HCT116 (cell line): Measurements from ENCODE around the gene DCAF4. TPM values are rescaled to one million over a fixed set of nuclear protein-coding genes. Genes with fewer than 3 reads are reported as not detected.

Source experiments
- ATAC-seq: fragments of 200-7000 bp; cut with Tn5 transposase; 2 replicates; pipeline ENCODE4 v1.9.1; 2020; ENCODE audit warnings: mild to moderate bottlenecking, moderate library complexity
- BruUV-seq: library from RNA; stranded (reverse); fragments of 400-500 nt; replicated peaks from 2 replicates; lab custom pipeline; 2021; lab: Mats Ljungman, UMichigan
- CTCF ChIA-PET: fragments of 300-600 bp; sonication (Branson Sonifier 250); formaldehyde crosslinking; loops from one replicate; lab custom pipeline; 2021; ENCODE audit warnings: antibody characterized with exemption; lab: Charles Lee
- POLR2A ChIA-PET: fragments of 300-600, 350-600 bp; sonication (Branson Sonifier 250); formaldehyde crosslinking; loops from one replicate; lab custom pipeline; 2021; ENCODE audit warnings: antibody characterized with exemption; lab: Charles Lee
- RAD21 ChIA-PET, 2 experiments: fragments of 300-600 bp; sonication (Branson Sonifier 250); formaldehyde crosslinking; loops; one replicate each; lab custom pipeline; 2023; ENCODE audit warnings: low total read pairs in 2 of 2; ENCODE audit not compliant: uncharacterized antibody in 2 of 2, unreplicated experiment in 2 of 2, low non-redundant PET in 1 of 2; lab: Charles Lee
- DNase-seq: peaks from one replicate; pipeline ENCODE4 v3.0.0-alpha.2; 2010; ENCODE audit warnings: low read depth, low spot score
- H2AFZ ChIP-seq: fragments of 200-600 bp; shearing (Covaris generic), sonication (generic); 2 replicates; pipeline ENCODE4 v1.6.1; 2017; ENCODE audit warnings: low read depth, mixed run types, mixed read lengths, antibody characterized with exemption, low read length; ENCODE audit not compliant: poor library complexity, severe bottlenecking
- H3K27ac ChIP-seq: 2 replicates; pipeline ENCODE4 v1.5.1; 2012; ENCODE audit warnings: low read depth, low read length
- H3K27me3 ChIP-seq: fragments of 200-600 bp; sonication (generic); 2 replicates; pipeline ENCODE4 v1.6.1; 2016; ENCODE audit warnings: mixed run types, low read length, mixed read lengths; ENCODE audit not compliant: insufficient read depth
- H3K36me3 ChIP-seq, 2 experiments: fragments of 200-500 bp in 1 of 2; fragments of 200-600 bp in 1 of 2; sonication (Bioruptor generic) in 1 of 2; sonication (generic) in 1 of 2; 2 replicates each; pipeline versions ENCODE4 v1.5.1 to v1.6.1; 2014 to 2016; ENCODE audit warnings: low read length in 2 of 2, inconsistent platforms in 1 of 2, mixed read lengths in 1 of 2, mixed run types in 1 of 2; ENCODE audit not compliant: insufficient read depth in 2 of 2, control insufficient read depth in 1 of 2
- H3K4me1 ChIP-seq, 2 experiments: fragments of 200-600 bp in 1 of 2; sonication (generic) in 1 of 2; 2 replicates each; pipeline versions ENCODE4 v1.5.1 to v1.6.1; 2012 to 2017; ENCODE audit warnings: low read length in 2 of 2, inconsistent platforms in 1 of 2, mild to moderate bottlenecking in 1 of 2, mixed read lengths in 1 of 2, mixed run types in 1 of 2, moderate library complexity in 1 of 2; ENCODE audit not compliant: insufficient read depth in 2 of 2, control insufficient read depth in 1 of 2
- H3K4me2 ChIP-seq: fragments of 200-600 bp; sonication (generic); 2 replicates; pipeline ENCODE4 v1.6.1; 2017; ENCODE audit warnings: mixed run types, low read length, mixed read lengths
- H3K4me3 ChIP-seq, 2 experiments: fragments of 200-600 bp in 1 of 2; sonication (generic) in 1 of 2; replicated peaks in 1 of 2; 2 replicates each; pipeline ENCODE4 v1.5.1; 2011 to 2016; ENCODE audit warnings: low read length in 2 of 2, control low read depth in 1 of 2, low read depth in 1 of 2, mild to moderate bottlenecking in 1 of 2, mixed read lengths in 1 of 2, mixed run types in 1 of 2
- H3K79me2 ChIP-seq: fragments of 200-600 bp; sonication (generic); 2 replicates; pipeline ENCODE4 v1.6.1; 2017; ENCODE audit warnings: mild to moderate bottlenecking, mixed run types, low read length, moderate library complexity, mixed read lengths; ENCODE audit not compliant: insufficient read depth
- H3K9ac ChIP-seq: fragments of 200-600 bp; sonication (generic); 2 replicates; pipeline ENCODE4 v1.6.1; 2016; ENCODE audit warnings: low read length, mixed read lengths
- H3K9me2 ChIP-seq: fragments of 200-600 bp; sonication (generic), shearing (Covaris generic); 2 replicates; pipeline ENCODE4 v1.6.1; 2017; ENCODE audit warnings: mixed run types, mild to moderate bottlenecking, moderate library complexity; ENCODE audit not compliant: insufficient read depth
- H3K9me3 ChIP-seq, 2 experiments: fragments of 200-500 bp in 1 of 2; fragments of 200-600 bp in 1 of 2; sonication (Bioruptor generic) in 1 of 2; sonication (generic) in 1 of 2; 2 replicates each; pipeline ENCODE4 v1.6.1; 2014 to 2017; ENCODE audit warnings: low read length in 2 of 2, mixed read lengths in 2 of 2, inconsistent platforms in 1 of 2, low read depth in 1 of 2, mild to moderate bottlenecking in 1 of 2, mixed run types in 1 of 2, moderate library complexity in 1 of 2; ENCODE audit not compliant: control insufficient read depth in 1 of 2, insufficient read depth in 1 of 2
- H4K20me1 ChIP-seq: fragments of 200-600 bp; sonication (generic), shearing (Covaris generic); 2 replicates; pipeline ENCODE4 v1.6.1; 2017; ENCODE audit warnings: mixed run types, mild to moderate bottlenecking, moderate library complexity; ENCODE audit not compliant: insufficient read depth
- CBX3 ChIP-seq: IDR thresholded peaks from 2 replicates; pipeline ENCODE4 v1.6.1; 2012; ENCODE audit warnings: low read depth
- CEBPB ChIP-seq: IDR thresholded peaks from 2 replicates; pipeline ENCODE4 v1.6.1; 2012; ENCODE audit warnings: low read depth
- EGR1 ChIP-seq: IDR thresholded peaks from 2 replicates; pipeline ENCODE4 v1.6.1; 2012; ENCODE audit warnings: low read depth
- ELF1 ChIP-seq: IDR thresholded peaks from 2 replicates; pipeline ENCODE4 v1.6.1; 2012; ENCODE audit warnings: low read depth, borderline replicate concordance
- EZH2 ChIP-seq: fragments of 200-600 bp; sonication (generic); IDR thresholded peaks from 2 replicates; pipeline ENCODE4 v1.6.1; 2017; ENCODE audit warnings: antibody characterized with exemption, mixed run types
- FOSL1 ChIP-seq: IDR thresholded peaks from 2 replicates; pipeline ENCODE4 v1.6.1; 2012; ENCODE audit warnings: low read depth
- POLR2A ChIP-seq: IDR thresholded peaks from 2 replicates; pipeline ENCODE4 v1.7.0; 2011; ENCODE audit warnings: borderline replicate concordance; ENCODE audit not compliant: insufficient read depth, insufficient read length; ENCODE audit errors: extremely low read depth
- POLR2AphosphoS5 ChIP-seq: IDR thresholded peaks from 2 replicates; pipeline ENCODE4 v1.6.1; 2011; ENCODE audit warnings: mild to moderate bottlenecking, low read depth, low read length, moderate library complexity
- RAD21 ChIP-seq: IDR thresholded peaks from 2 replicates; pipeline ENCODE4 v1.6.1; 2012; ENCODE audit warnings: low read depth, mild to moderate bottlenecking
- SIN3A ChIP-seq: IDR thresholded peaks from 2 replicates; pipeline ENCODE4 v1.6.1; 2012; ENCODE audit warnings: low read depth
- SP1 ChIP-seq: IDR thresholded peaks from 2 replicates; pipeline ENCODE4 v1.6.1; 2012; ENCODE audit warnings: low read depth
- ZFX ChIP-seq: fragments of 450-650 bp; IDR thresholded peaks from 2 replicates; pipeline ENCODE4 v1.6.1; 2017
- intact Hi-C: fragments of 100-400 bp; cut with micrococcal nuclease; formaldehyde crosslinking; loops from 2 replicates; pipeline ENCODE4 v1.10.0; 2022
- total RNA-seq: library from RNA; stranded (reverse); gene quantifications from one replicate; pipeline ENCODE4 v1.2.1, GENCODE V29; 2021; ENCODE audit not compliant: unreplicated experiment
- TF ChIP-seq, protein P1 (sequence below): IDR thresholded peaks from 2 replicates; pipeline ENCODE4 v1.6.1; 2012
- TF ChIP-seq, protein P2 (sequence below): IDR thresholded peaks from 2 replicates; pipeline ENCODE4 v1.6.1; 2012; ENCODE audit warnings: low read depth
- TF ChIP-seq, protein P3 (sequence below): IDR thresholded peaks from 2 replicates; pipeline ENCODE4 v1.6.1; 2012

The DCAF4 gene
- total RNA-seq, 1 experiment from 2014 or later = 19.3 TPM

DNA sequence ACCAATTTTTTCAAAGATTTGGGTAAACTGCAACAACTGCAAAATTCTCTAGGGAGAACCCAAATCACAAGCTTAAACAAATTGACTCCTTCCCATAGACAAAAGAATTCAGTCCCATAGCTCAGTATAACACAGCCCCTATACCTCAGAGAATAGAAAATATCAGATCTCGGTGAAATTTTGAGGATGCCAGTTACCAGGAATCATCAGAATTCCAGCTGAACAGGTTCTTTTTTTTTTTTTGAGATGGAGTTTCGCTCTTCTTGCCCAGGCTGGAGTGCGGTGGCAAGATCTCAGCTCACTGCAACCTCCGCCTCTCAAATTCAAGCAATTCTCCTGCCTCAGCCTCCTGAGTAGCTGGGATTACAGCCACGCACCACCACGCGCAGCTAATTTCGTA lies 63.9 kb downstream of the DCAF4 start:
- BruUV-seq = no TSS peak
- ATAC-seq (no peak), DNase-seq (no peak)
- no peaks in the 10 kb centered on the region for H4K20me1 ChIP-seq
- H3K36me3 ChIP-seq = peaks cover 0 to 6% of the 10 kb centered on the region in 2 experiments; a peak in 2 of 4 replicates
- no peaks in the 10 kb centered on the region for H3K4me1 ChIP-seq
- POLR2A ChIA-PET = no interaction called here
- no peak overlapping the region for H3K4me3 ChIP-seq
- H2AFZ ChIP-seq = no peak overlapping the region
- intact Hi-C loops = no loop called here
- no peak overlapping the region for H3K27ac ChIP-seq
- RAD21 ChIA-PET = no interaction called here
- H3K9ac ChIP-seq = no peak overlapping the region
- no peaks in the 10 kb centered on the region for H3K27me3 ChIP-seq
- H3K79me2 ChIP-seq = no peaks in the 10 kb centered on the region
- H3K4me2 ChIP-seq = no peak overlapping the region
- no peaks in the 10 kb centered on the region for H3K9me3 ChIP-seq
- TF ChIP-seq RAD21 = no peak
- TF ChIP-seq, protein P1, sequence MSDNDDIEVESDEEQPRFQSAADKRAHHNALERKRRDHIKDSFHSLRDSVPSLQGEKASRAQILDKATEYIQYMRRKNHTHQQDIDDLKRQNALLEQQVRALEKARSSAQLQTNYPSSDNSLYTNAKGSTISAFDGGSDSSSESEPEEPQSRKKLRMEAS = no peak
- TF ChIP-seq POLR2A = no peak
- TF ChIP-seq CEBPB = no peak
- no peak for TF ChIP-seq ELF1
- TF ChIP-seq EGR1 = no peak
- TF ChIP-seq ZFX = no peak
- no peak for TF ChIP-seq SP1
- TF ChIP-seq POLR2AphosphoS5 = no peak
- CTCF ChIA-PET = interaction anchor here (1.0 kb wide), 1 partner anchor 42 kb away, joined by 4 read pairs; no protein-coding TSS in a partner anchor
- H3K9me2 ChIP-seq = no peaks in the 10 kb centered on the region

- CTCF ChIA-PET = no interaction called here
Measured at GRCh38 chr14:72996916-72997315, 70.7 kb downstream of the DCAF4 start.

More at GRCh38 chr14:72996916-72997315, 70.7 kb downstream of the DCAF4 start:
- TF ChIP-seq, protein P2, sequence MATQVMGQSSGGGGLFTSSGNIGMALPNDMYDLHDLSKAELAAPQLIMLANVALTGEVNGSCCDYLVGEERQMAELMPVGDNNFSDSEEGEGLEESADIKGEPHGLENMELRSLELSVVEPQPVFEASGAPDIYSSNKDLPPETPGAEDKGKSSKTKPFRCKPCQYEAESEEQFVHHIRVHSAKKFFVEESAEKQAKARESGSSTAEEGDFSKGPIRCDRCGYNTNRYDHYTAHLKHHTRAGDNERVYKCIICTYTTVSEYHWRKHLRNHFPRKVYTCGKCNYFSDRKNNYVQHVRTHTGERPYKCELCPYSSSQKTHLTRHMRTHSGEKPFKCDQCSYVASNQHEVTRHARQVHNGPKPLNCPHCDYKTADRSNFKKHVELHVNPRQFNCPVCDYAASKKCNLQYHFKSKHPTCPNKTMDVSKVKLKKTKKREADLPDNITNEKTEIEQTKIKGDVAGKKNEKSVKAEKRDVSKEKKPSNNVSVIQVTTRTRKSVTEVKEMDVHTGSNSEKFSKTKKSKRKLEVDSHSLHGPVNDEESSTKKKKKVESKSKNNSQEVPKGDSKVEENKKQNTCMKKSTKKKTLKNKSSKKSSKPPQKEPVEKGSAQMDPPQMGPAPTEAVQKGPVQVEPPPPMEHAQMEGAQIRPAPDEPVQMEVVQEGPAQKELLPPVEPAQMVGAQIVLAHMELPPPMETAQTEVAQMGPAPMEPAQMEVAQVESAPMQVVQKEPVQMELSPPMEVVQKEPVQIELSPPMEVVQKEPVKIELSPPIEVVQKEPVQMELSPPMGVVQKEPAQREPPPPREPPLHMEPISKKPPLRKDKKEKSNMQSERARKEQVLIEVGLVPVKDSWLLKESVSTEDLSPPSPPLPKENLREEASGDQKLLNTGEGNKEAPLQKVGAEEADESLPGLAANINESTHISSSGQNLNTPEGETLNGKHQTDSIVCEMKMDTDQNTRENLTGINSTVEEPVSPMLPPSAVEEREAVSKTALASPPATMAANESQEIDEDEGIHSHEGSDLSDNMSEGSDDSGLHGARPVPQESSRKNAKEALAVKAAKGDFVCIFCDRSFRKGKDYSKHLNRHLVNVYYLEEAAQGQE = peak; percentile 18; the same call in 1 of the 2 replicates
- TF ChIP-seq EZH2 (no peak), SIN3A (no peak), CBX3 (no peak), FOSL1 (no peak)
- TF ChIP-seq, protein P3, sequence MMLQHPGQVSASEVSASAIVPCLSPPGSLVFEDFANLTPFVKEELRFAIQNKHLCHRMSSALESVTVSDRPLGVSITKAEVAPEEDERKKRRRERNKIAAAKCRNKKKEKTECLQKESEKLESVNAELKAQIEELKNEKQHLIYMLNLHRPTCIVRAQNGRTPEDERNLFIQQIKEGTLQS = no peak
- ChIA-PET RAD21 (no interaction called here), POLR2A (no interaction called here)
- Histone ChIP-seq H3K79me2 (no peaks in the 10 kb centered on the region), H3K27me3 (no peaks in the 10 kb centered on the region), H3K4me1 (no peaks in the 10 kb centered on the region), H3K9me3 (no peaks in the 10 kb centered on the region), H4K20me1 (no peaks in the 10 kb centered on the region), H3K27ac (no peak overlapping the region), H2AFZ (no peak overlapping the region), H3K9ac (no peak overlapping the region), H3K4me3 (no peak overlapping the region), H3K9me2 (no peaks in the 10 kb centered on the region), H3K36me3 (peaks cover 0 to 6% of the 10 kb centered on the region in 2 experiments; a peak in 2 of 4 replicates), H3K4me2 (no peak overlapping the region)
- DNase-seq = no peak
- no peak for ATAC-seq
- intact Hi-C loops = no loop called here
- BruUV-seq = no TSS peak
